ENCODE results near the gene MTMR3.

MTMR3 gene

GRCh38 chr22:30005213-30005857, 122.4 kb downstream of the MTMR3 start:
- TF ChIP-seq GATA3 (IDR thresholded peaks at IDR 0.05; ENCODE audit: low read depth, low read length) (no peak), GATA2 (IDR thresholded peaks at IDR 0.05; ENCODE audit: low read depth, low read length) (no peak)

DNA sequence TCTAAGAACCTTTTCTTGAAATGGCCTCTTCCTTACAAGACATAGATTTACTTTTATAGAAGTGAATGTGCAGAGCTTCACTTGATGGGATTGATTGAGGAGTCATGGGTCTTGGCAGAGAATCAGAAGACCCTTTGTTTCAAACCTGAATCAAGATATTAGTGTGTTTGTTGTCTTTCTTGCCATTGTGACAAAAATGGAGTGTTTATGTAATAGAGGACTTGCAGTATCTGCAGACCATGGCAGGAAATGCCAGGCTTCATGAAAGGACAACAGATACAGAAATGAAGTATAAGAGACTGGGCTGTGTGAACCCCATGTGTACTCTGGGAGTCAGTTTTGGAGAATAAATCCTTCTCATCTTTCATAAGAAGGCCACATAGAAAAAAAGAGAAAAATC, 124.4 kb downstream of the MTMR3 start:
- TF ChIP-seq GATA3 (IDR thresholded peaks at IDR 0.05; ENCODE audit: low read depth, low read length) (no peak), GATA2 (IDR thresholded peaks at IDR 0.05; ENCODE audit: low read depth, low read length) (no peak)

DNA sequence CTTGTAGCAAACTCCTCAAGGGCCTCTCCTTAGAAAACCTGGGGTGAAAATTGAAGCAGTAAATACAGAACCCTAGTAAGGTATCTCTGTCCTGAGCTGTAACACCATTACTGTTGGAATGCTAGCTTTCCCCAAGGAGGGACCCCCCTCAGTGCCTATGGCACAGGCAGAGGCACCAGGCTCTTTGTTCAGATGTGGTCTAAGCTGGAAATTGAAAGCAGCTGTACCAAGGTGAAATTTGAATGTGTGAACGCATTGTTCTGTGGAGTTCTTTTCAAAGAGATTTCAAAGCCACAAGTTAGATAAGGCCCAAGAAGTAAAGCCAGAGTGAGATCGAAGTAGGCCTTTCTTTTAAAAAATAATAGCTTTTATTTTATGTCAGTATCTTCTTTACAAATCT, 125.4 kb downstream of the MTMR3 start:
- TF ChIP-seq GATA3 (IDR thresholded peaks at IDR 0.05; ENCODE audit: low read depth, low read length) (no peak), GATA2 (IDR thresholded peaks at IDR 0.05; ENCODE audit: low read depth, low read length) (no peak)

GRCh38 chr22:30009478-30009877, 126.5 kb downstream of the MTMR3 start:
- TF ChIP-seq GATA2 (IDR thresholded peaks at IDR 0.05; ENCODE audit: low read depth, low read length) = no peak
- no peak for TF ChIP-seq GATA3 (IDR thresholded peaks at IDR 0.05; ENCODE audit: low read depth, low read length)

GRCh38 chr22:30010789-30011405, 127.9 kb downstream of the MTMR3 start:
- no peak for TF ChIP-seq GATA3 (IDR thresholded peaks at IDR 0.05; ENCODE audit: low read depth, low read length)
- TF ChIP-seq GATA2 (IDR thresholded peaks at IDR 0.05; ENCODE audit: low read depth, low read length) = no peak

GRCh38 chr22:30013201-30013600, 130.2 kb downstream of the MTMR3 start:
- TF ChIP-seq GATA3 (IDR thresholded peaks at IDR 0.05; ENCODE audit: low read depth, low read length) = no peak
- no peak for TF ChIP-seq GATA2 (IDR thresholded peaks at IDR 0.05; ENCODE audit: low read depth, low read length)

DNA sequence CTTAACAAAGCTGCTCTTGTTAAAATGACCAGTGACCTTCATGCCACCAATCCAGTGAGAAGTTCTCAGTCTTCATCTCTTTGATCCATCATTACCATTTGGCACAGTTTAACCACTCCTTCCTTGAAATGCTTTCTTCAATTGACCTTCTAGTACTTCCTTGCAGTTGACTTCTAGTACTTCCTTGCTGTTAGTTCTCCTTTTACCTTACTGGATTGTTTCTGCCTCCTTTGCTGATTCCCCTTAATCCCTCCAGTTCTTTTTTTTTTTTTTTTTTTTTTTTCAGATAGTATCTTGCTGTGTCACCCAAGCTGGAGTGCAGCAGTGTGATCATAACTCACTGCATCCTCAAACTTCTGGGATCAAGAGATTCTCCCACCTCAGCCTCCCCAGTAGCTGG, 131.3 kb downstream of the MTMR3 start:
- TF ChIP-seq GATA3 (IDR thresholded peaks at IDR 0.05; ENCODE audit: low read depth, low read length) (no peak), GATA2 (IDR thresholded peaks at IDR 0.05; ENCODE audit: low read depth, low read length) (no peak)

- TF ChIP-seq GATA3 (IDR thresholded peaks at IDR 0.05; ENCODE audit: low read depth, low read length) (no peak), GATA2 (IDR thresholded peaks at IDR 0.05; ENCODE audit: low read depth, low read length) (no peak)
These were observed 132.3 kb downstream of the MTMR3 start for GRCh38 chr22:30015229-30015797.

GRCh38 chr22:30015846-30016245, 132.9 kb downstream of the MTMR3 start:
- TF ChIP-seq GATA2 (IDR thresholded peaks at IDR 0.05; ENCODE audit: low read depth, low read length) = no peak
- no peak for TF ChIP-seq GATA3 (IDR thresholded peaks at IDR 0.05; ENCODE audit: low read depth, low read length)

GRCh38 chr22:30016596-30016995, 133.6 kb downstream of the MTMR3 start:
- TF ChIP-seq GATA2 (IDR thresholded peaks at IDR 0.05; ENCODE audit: low read depth, low read length) = no peak
- TF ChIP-seq GATA3 (IDR thresholded peaks at IDR 0.05; ENCODE audit: low read depth, low read length) = no peak

GRCh38 chr22:30017375-30018223, 134.6 kb downstream of the MTMR3 start:
- TF ChIP-seq GATA2 (IDR thresholded peaks at IDR 0.05; ENCODE audit: low read depth, low read length) (no peak), GATA3 (IDR thresholded peaks at IDR 0.05; ENCODE audit: low read depth, low read length) (no peak)

- no peak for TF ChIP-seq GATA2 (IDR thresholded peaks at IDR 0.05; ENCODE audit: low read depth, low read length)
- TF ChIP-seq GATA3 (IDR thresholded peaks at IDR 0.05; ENCODE audit: low read depth, low read length) = no peak
These were observed 137.5 kb downstream of the MTMR3 start for GRCh38 chr22:30020511-30020910.

DNA sequence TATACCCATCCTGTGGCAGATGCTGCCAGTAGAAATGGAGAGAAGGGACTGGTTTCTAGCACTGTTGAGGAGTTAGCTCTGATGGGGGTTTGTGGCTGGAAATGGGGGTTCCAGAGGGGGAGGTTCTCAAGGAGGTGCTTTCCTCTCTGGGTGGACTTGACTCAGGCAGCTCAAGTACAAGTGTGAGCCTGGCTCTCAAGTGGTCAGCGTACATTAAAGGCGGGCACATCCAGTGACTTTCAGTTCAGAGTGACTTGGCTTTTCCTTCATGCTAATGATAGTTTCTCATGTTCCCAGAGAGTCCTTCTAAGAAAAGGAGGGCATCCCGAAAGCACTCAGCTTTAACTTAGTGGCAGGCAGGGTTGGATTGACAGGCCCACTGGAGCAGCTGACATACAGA, 138.4 kb downstream of the MTMR3 start:
- no peak for TF ChIP-seq GATA3 (IDR thresholded peaks at IDR 0.05; ENCODE audit: low read depth, low read length)

- TF ChIP-seq GATA2 (IDR thresholded peaks at IDR 0.05; ENCODE audit: low read depth, low read length) = no peak
- no peak for TF ChIP-seq GATA3 (IDR thresholded peaks at IDR 0.05; ENCODE audit: low read depth, low read length)
These were observed 139.1 kb downstream of the MTMR3 start for GRCh38 chr22:30021881-30022619.

Data from SH-SY5Y (cell line).